Subcutaneous abdominal adipose tissue (tissue), 5 donors: ENCODE measurements around the gene AKT1.

Experiments
- H3K27ac ChIP-seq: one replicate; pipeline ENCODE4 v1.7.0; 2013; ENCODE audit warnings: low read depth, mild to moderate bottlenecking, inconsistent platforms, low read length, moderate library complexity
- H3K27me3 ChIP-seq, 5 donors: one replicate each; pipeline ENCODE4 v1.7.0; 2013; ENCODE audit warnings: low read length in 5 of 5, inconsistent platforms in 1 of 5; ENCODE audit not compliant: control insufficient read depth in 5 of 5, insufficient read depth in 4 of 5
- H3K36me3 ChIP-seq, 5 donors: one replicate each; pipeline ENCODE4 v1.7.0; 2013; ENCODE audit warnings: low read length in 5 of 5; ENCODE audit not compliant: control insufficient read depth in 5 of 5, insufficient read depth in 5 of 5
- H3K4me1 ChIP-seq, 5 donors: one replicate each; pipeline ENCODE4 v1.7.0; 2013; ENCODE audit warnings: low read length in 5 of 5, mild to moderate bottlenecking in 3 of 5, moderate library complexity in 1 of 5; ENCODE audit not compliant: control insufficient read depth in 5 of 5, insufficient read depth in 5 of 5
- H3K4me3 ChIP-seq, 5 donors: one replicate each; pipeline ENCODE4 v1.7.0; 2013; ENCODE audit warnings: low read length in 5 of 5, low read depth in 1 of 5
- H3K9ac ChIP-seq, 5 donors: one replicate each; pipeline ENCODE4 v1.7.0; 2013; ENCODE audit warnings: low read length in 5 of 5, mild to moderate bottlenecking in 4 of 5, moderate library complexity in 3 of 5
- H3K9me3 ChIP-seq, 5 donors: one replicate each; pipeline ENCODE4 v1.7.0; 2013; ENCODE audit warnings: low read length in 5 of 5; ENCODE audit not compliant: control insufficient read depth in 5 of 5
- donor health status: healthy.
- donor health status: healthy.
- donor health status: healthy.
- donor health status: healthy.
- donor health status: healthy.

AKT1 gene

GRCh38 chr14:104805941-104806624 is 10.5 kb upstream of the AKT1 start:
- Histone ChIP-seq H3K4me1 (peaks cover 6 to 27% (median 16%) of the 10 kb centered on the region in 5 donors), H3K4me3 (no peak overlapping the region), H3K9me3 (no peaks in the 10 kb centered on the region), H3K9ac (no peak overlapping the region), H3K27ac (no peak overlapping the region), H3K27me3 (no peaks in the 10 kb centered on the region), H3K36me3 (no peaks in the 10 kb centered on the region)

GRCh38 chr14:104805326-104805678 is 9.8 kb upstream of the AKT1 start:
- Histone ChIP-seq H3K4me1 (peaks cover 6 to 30% (median 19%) of the 10 kb centered on the region in 5 donors), H3K36me3 (no peaks in the 10 kb centered on the region), H3K9me3 (no peaks in the 10 kb centered on the region), H3K9ac (no peak overlapping the region), H3K27ac (no peak overlapping the region), H3K4me3 (no peak overlapping the region), H3K27me3 (no peaks in the 10 kb centered on the region)

DNA sequence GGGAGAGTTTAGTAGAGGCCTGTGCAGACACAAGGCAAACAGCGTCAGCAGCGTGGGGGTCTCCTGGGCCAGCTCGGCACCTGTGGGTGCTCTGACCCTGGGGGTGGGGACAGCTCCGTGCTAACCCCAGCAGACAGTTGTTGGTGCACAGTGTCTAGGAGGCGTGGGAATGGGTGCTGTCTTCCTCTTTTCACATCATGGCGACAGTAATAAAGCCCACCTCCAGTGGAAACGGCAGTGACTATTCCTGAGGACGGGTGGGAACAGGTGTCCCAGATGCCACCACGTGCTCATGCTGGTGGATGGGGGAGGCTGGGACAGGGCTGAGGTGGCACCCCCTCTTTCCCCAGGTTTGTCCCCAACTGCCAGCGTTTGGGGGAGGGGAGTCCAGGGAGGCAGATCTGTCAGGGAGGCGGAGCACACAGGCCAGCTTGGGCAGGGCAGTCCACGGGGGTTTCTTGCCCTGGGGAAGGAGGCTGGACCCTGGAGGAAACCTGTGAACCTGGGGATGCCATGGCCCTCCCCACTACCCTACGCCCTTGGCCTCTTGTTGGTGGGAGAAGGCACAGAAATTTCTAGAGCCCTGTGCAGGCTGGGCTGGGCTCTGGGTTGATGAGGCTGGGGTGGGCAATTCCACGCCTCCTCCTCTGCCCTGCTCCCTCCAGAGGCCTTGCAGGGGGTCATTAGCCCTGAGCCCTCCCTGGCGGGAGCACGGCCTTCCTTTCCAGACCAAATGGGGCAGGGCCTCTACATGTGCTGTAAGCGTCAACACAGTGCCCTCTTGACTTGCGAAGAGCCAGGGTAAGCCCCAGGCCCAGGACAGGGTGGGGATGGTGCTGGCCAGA is 9.2 kb upstream of the AKT1 start:
- H3K9ac ChIP-seq, result no peak overlapping the region
- no peaks in the 10 kb centered on the region for H3K27me3 ChIP-seq

GRCh38 chr14:104803912-104804410 is 8.4 kb upstream of the AKT1 start:
- Histone ChIP-seq H3K4me1 (peaks cover 11 to 41% (median 30%) of the 10 kb centered on the region in 5 donors), H3K27ac (no peak overlapping the region), H3K36me3 (no peaks in the 10 kb centered on the region), H3K27me3 (no peaks in the 10 kb centered on the region), H3K9me3 (no peaks in the 10 kb centered on the region), H3K4me3 (no peak overlapping the region), H3K9ac (no peak overlapping the region)

More for the DNA sequence above, 9.2 kb upstream of the AKT1 start:
- Histone ChIP-seq H3K4me1 (peaks cover 6 to 33% (median 22%) of the 10 kb centered on the region in 5 donors), H3K4me3 (no peak overlapping the region), H3K27ac (no peak overlapping the region), H3K9me3 (no peaks in the 10 kb centered on the region), H3K36me3 (no peaks in the 10 kb centered on the region)

GRCh38 chr14:104803280-104803911 is 7.8 kb upstream of the AKT1 start:
- no peak overlapping the region for H3K27ac ChIP-seq
- H3K9ac ChIP-seq, result peak overlapping the region in 1 of 5 donors; percentile 7
- no peak overlapping the region for H3K4me3 ChIP-seq
- no peaks in the 10 kb centered on the region for H3K9me3 ChIP-seq
- H3K4me1 ChIP-seq, result peaks cover 12 to 47% (median 36%) of the 10 kb centered on the region in 5 donors
- H3K27me3 ChIP-seq, result no peaks in the 10 kb centered on the region
- H3K36me3 ChIP-seq, result no peaks in the 10 kb centered on the region

DNA sequence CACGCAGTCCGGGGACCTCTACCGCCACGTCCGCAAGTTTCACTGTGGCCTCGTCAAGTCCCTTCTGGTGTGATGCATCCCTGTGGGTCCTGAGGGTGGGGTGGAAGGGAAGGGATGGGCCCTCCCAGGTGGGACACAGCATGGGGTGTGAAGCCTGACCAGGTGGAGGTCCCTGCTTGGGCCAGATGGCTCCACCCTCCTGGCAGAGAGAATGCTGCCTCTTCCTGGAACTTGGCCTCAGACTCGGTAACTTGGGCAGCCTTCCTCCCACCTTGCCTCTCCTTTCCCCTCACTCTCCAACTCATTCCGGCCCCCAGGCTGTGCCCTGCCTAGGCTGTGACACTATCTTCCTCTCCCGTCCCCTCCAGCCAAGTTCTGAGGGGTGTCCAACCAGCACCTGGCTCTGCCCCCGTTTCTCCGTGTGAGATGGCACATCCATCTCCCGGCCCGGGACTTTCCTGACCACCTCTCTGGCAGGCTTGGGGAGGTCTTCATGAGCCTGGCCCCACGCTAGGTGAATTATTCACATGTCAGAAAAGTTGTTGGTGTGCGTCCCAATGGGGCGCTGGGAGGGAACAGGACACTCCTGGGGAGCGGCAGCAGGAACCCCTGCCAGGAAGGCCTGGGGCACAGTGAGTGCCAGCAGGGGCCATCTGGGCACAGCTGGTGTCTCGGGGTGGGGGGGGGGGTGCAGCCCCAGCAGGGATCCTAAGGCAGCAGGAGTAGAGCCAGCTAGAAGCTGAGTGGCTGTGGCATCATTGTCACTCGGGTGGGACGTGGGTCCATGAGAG is 7.0 kb upstream of the AKT1 start:
- Histone ChIP-seq H3K27me3 (no peaks in the 10 kb centered on the region), H3K9me3 (no peaks in the 10 kb centered on the region), H3K4me3 (no peak overlapping the region), H3K36me3 (no peaks in the 10 kb centered on the region), H3K4me1 (peaks cover 16 to 55% (median 44%) of the 10 kb centered on the region in 5 donors), H3K9ac (peak overlapping the region in 1 of 5 donors; percentile 7), H3K27ac (no peak overlapping the region)

- Histone ChIP-seq H3K9ac (peak overlapping the region in 3 of 5 donors; percentile 56 to 71 (median 60)), H3K4me1 (peaks cover 16 to 61% (median 51%) of the 10 kb centered on the region in 5 donors), H3K36me3 (no peaks in the 10 kb centered on the region), H3K27ac (no peak overlapping the region), H3K4me3 (peak overlapping the region in 4 of 5 donors; percentile 70 to 78 (median 76)), H3K27me3 (no peaks in the 10 kb centered on the region), H3K9me3 (no peaks in the 10 kb centered on the region)
These were observed 6.2 kb upstream of the AKT1 start for GRCh38 chr14:104801520-104802393.

GRCh38 chr14:104800771-104801519 is 5.4 kb upstream of the AKT1 start, which contains the start of gene ZBTB42:
Gene ZBTB42, plus strand, starts transcription at chr14:104801101. Its CDS starts 97 bp downstream, at chr14:104801198.
- Histone ChIP-seq H3K9ac (peak within 1 kb of the TSS; percentile 56 to 92 (median 84)), H3K4me3 (peak within 1 kb of the TSS; percentile 40 to 78 (median 75)), H3K36me3 (no peaks in the 10 kb centered on the region), H3K27ac (peak within 1 kb of the TSS; percentile 97), H3K9me3 (no peaks in the 10 kb centered on the region), H3K27me3 (no peaks in the 10 kb centered on the region), H3K4me1 (peaks cover 16 to 69% (median 58%) of the 10 kb centered on the region in 5 donors)
